GM06990 (cell line): ENCODE results near the gene TIMM50.

Experiments used
- DNase-seq: peaks from one replicate; pipeline ENCODE4 v3.0.0-alpha.2; 2011; ENCODE audit not compliant: insufficient read length; ENCODE audit errors: extremely low read depth
- H3K27me3 ChIP-seq: replicated peaks from 2 replicates; pipeline ENCODE4 v1.6.0; 2011; ENCODE audit warnings: low read length; ENCODE audit not compliant: control insufficient read depth, insufficient read depth
- H3K36me3 ChIP-seq: 2 replicates; pipeline ENCODE4 v1.5.1; 2011; ENCODE audit warnings: low read length; ENCODE audit not compliant: control insufficient read depth, insufficient read depth
- H3K4me3 ChIP-seq: replicated peaks from 2 replicates; pipeline ENCODE4 v1.5.1; 2011; ENCODE audit warnings: low read depth, mild to moderate bottlenecking, control low read depth, low read length
- CTCF ChIP-seq: IDR thresholded peaks from 2 replicates; pipeline ENCODE4 v1.5.1; 2011; ENCODE audit warnings: low read length, control low read depth, mild to moderate bottlenecking, inconsistent platforms; ENCODE audit not compliant: insufficient read depth, poor library complexity, severe bottlenecking

The TIMM50 gene

GRCh38 chr19:39500543-39500942 lies 19.9 kb downstream of the TIMM50 start:
- H3K27me3 ChIP-seq = no peaks in the 10 kb centered on the region; the same call in 1 of the 2 replicates
- no peak overlapping the region for H3K4me3 ChIP-seq
- no peak for DNase-seq
- H3K36me3 ChIP-seq = no peaks in the 10 kb centered on the region
- no peak for TF ChIP-seq CTCF

- Histone ChIP-seq H3K36me3 (no peaks in the 10 kb centered on the region), H3K27me3 (no peaks in the 10 kb centered on the region; the same call in 1 of the 2 replicates), H3K4me3 (no peak overlapping the region)
- no peak for TF ChIP-seq CTCF
- no peak for DNase-seq
Measured at GRCh38 chr19:39501340-39501739, 20.7 kb downstream of the TIMM50 start.

- DNase-seq = peak; percentile 89
- H3K27me3 ChIP-seq = no peaks in the 10 kb centered on the region; the same call in 1 of the 2 replicates
Measured at GRCh38 chr19:39502640-39503417, 22.2 kb downstream of the TIMM50 start.

GRCh38 chr19:39506598-39506943 lies 25.9 kb downstream of the TIMM50 start:
- Histone ChIP-seq H3K36me3 (no peaks in the 10 kb centered on the region), H3K4me3 (no peak overlapping the region), H3K27me3 (no peaks in the 10 kb centered on the region)
- no peak for TF ChIP-seq CTCF
- DNase-seq = no peak

More at GRCh38 chr19:39502640-39503417, 22.2 kb downstream of the TIMM50 start:
- Histone ChIP-seq H3K4me3 (no peak overlapping the region), H3K36me3 (no peaks in the 10 kb centered on the region)
- TF ChIP-seq CTCF = peak; percentile 61

- DNase-seq = peak; percentile 91
- Histone ChIP-seq H3K27me3 (no peaks in the 10 kb centered on the region), H3K36me3 (no peaks in the 10 kb centered on the region), H3K4me3 (peak overlapping the region; percentile 68)
- no peak for TF ChIP-seq CTCF
Measured at GRCh38 chr19:39506944-39507714, 26.5 kb downstream of the TIMM50 start.
